Muscle layer of colon (tissue), 2 donors: ENCODE data around the gene APBB3.
"Not testable (repeated sequence)": the region's sequence is repeated elsewhere in the genome, so short reads cannot be mapped to it uniquely, and the experiment has no call there.

Experiments used
- H3K27ac ChIP-seq: one replicate; pipeline ENCODE4 v1.7.0; 2013; ENCODE audit warnings: low read depth, mild to moderate bottlenecking, low read length, moderate library complexity
- H3K27me3 ChIP-seq, 2 donors: one replicate each; pipeline ENCODE4 v1.7.0; 2013; ENCODE audit warnings: low read length in 2 of 2, mild to moderate bottlenecking in 2 of 2; ENCODE audit not compliant: insufficient read depth in 2 of 2, control insufficient read depth in 1 of 2
- H3K36me3 ChIP-seq: one replicate; pipeline ENCODE4 v1.7.0; 2013; ENCODE audit warnings: mild to moderate bottlenecking, low read length; ENCODE audit not compliant: insufficient read depth
- H3K4me1 ChIP-seq: one replicate; pipeline ENCODE4 v1.7.0; 2013; ENCODE audit warnings: mild to moderate bottlenecking, low read length; ENCODE audit not compliant: insufficient read depth
- H3K4me3 ChIP-seq, 2 donors: one replicate each; pipeline ENCODE4 v1.7.0; 2013; ENCODE audit warnings: low read length in 2 of 2, low read depth in 1 of 2, mild to moderate bottlenecking in 1 of 2, moderate library complexity in 1 of 2
- H3K9ac ChIP-seq: one replicate; pipeline ENCODE4 v1.7.0; 2013; ENCODE audit warnings: low read length
- H3K9me3 ChIP-seq: one replicate; pipeline ENCODE4 v1.7.0; 2013; ENCODE audit warnings: mild to moderate bottlenecking, low read length
- donor health status: abdominal sarcoma.
- donor health status: Adenocarcinoma of cecum.

APBB3 gene

GRCh38 chr5:140596321-140596741 is 31.9 kb upstream of the APBB3 start:
- no peak overlapping the region for H3K4me3 ChIP-seq
- H3K27ac ChIP-seq = no peak overlapping the region
- H3K36me3 ChIP-seq = no peaks in the 10 kb centered on the region
- no peaks in the 10 kb centered on the region for H3K27me3 ChIP-seq
- no peaks in the 10 kb centered on the region for H3K4me1 ChIP-seq
- H3K9me3 ChIP-seq = no peaks in the 10 kb centered on the region
- H3K9ac ChIP-seq = no peak overlapping the region

GRCh38 chr5:140595538-140596300 is 31.3 kb upstream of the APBB3 start:
- Histone ChIP-seq H3K4me3 (no peak overlapping the region), H3K4me1 (no peaks in the 10 kb centered on the region), H3K9me3 (no peaks in the 10 kb centered on the region), H3K9ac (no peak overlapping the region), H3K27me3 (no peaks in the 10 kb centered on the region), H3K36me3 (no peaks in the 10 kb centered on the region), H3K27ac (no peak overlapping the region)

- Histone ChIP-seq H3K27ac (no peak overlapping the region), H3K36me3 (no peaks in the 10 kb centered on the region), H3K9ac (no peak overlapping the region), H3K4me3 (no peak overlapping the region), H3K27me3 (no peaks in the 10 kb centered on the region), H3K9me3 (no peaks in the 10 kb centered on the region), H3K4me1 (no peaks in the 10 kb centered on the region)
Observed at GRCh38 chr5:140594169-140594568, 29.8 kb upstream of the APBB3 start.

GRCh38 chr5:140593070-140593469 is 28.7 kb upstream of the APBB3 start:
- H3K36me3 ChIP-seq, H3K9ac ChIP-seq, H3K27me3 ChIP-seq, H3K9me3 ChIP-seq, H3K4me3 ChIP-seq, H3K27ac ChIP-seq, H3K4me1 ChIP-seq: not testable (repeated sequence)

- no peak overlapping the region for H3K27ac ChIP-seq
- H3K9ac ChIP-seq = no peak overlapping the region
- no peaks in the 10 kb centered on the region for H3K4me1 ChIP-seq
- no peak overlapping the region for H3K4me3 ChIP-seq
- no peaks in the 10 kb centered on the region for H3K36me3 ChIP-seq
- H3K9me3 ChIP-seq = no peaks in the 10 kb centered on the region
- H3K27me3 ChIP-seq = no peaks in the 10 kb centered on the region
Observed at GRCh38 chr5:140591747-140592372, 27.5 kb upstream of the APBB3 start.

- Histone ChIP-seq H3K9ac (no peak overlapping the region), H3K4me1 (no peaks in the 10 kb centered on the region), H3K9me3 (no peaks in the 10 kb centered on the region), H3K27me3 (no peaks in the 10 kb centered on the region), H3K27ac (no peak overlapping the region), H3K4me3 (no peak overlapping the region), H3K36me3 (no peaks in the 10 kb centered on the region)
Observed at GRCh38 chr5:140590861-140591260, 26.5 kb upstream of the APBB3 start.

- H3K4me1 ChIP-seq = no peaks in the 10 kb centered on the region
- no peaks in the 10 kb centered on the region for H3K36me3 ChIP-seq
- H3K9ac ChIP-seq = no peak overlapping the region
- H3K4me3 ChIP-seq = no peak overlapping the region
- no peak overlapping the region for H3K27ac ChIP-seq
- no peaks in the 10 kb centered on the region for H3K9me3 ChIP-seq
- H3K27me3 ChIP-seq = no peaks in the 10 kb centered on the region
Observed at GRCh38 chr5:140588311-140589070, 24.1 kb upstream of the APBB3 start.

- H3K4me3 ChIP-seq = no peak overlapping the region
- no peak overlapping the region for H3K9ac ChIP-seq
- no peak overlapping the region for H3K27ac ChIP-seq
- H3K4me1 ChIP-seq = no peaks in the 10 kb centered on the region
- H3K9me3 ChIP-seq = no peaks in the 10 kb centered on the region
- H3K36me3 ChIP-seq = no peaks in the 10 kb centered on the region
- H3K27me3 ChIP-seq = no peaks in the 10 kb centered on the region
Observed at GRCh38 chr5:140587495-140587894, 23.1 kb upstream of the APBB3 start.

- not testable (repeated sequence) for H3K9me3 ChIP-seq, H3K36me3 ChIP-seq, H3K4me3 ChIP-seq, H3K9ac ChIP-seq, H3K27ac ChIP-seq, H3K4me1 ChIP-seq, H3K27me3 ChIP-seq
Observed at GRCh38 chr5:140579188-140579747, 14.9 kb upstream of the APBB3 start.

GRCh38 chr5:140576776-140577201 is 12.4 kb upstream of the APBB3 start:
- H3K27ac ChIP-seq = no peak overlapping the region

GRCh38 chr5:140575309-140575708 is 10.9 kb upstream of the APBB3 start:
- Histone ChIP-seq H3K27ac (no peak overlapping the region), H3K9ac (no peak overlapping the region), H3K4me1 (no peaks in the 10 kb centered on the region), H3K27me3 (no peaks in the 10 kb centered on the region), H3K36me3 (peaks cover 5% of the 10 kb centered on the region), H3K4me3 (no peak overlapping the region), H3K9me3 (no peaks in the 10 kb centered on the region)

More at GRCh38 chr5:140576776-140577201, 12.4 kb upstream of the APBB3 start:
- Histone ChIP-seq H3K9me3 (no peaks in the 10 kb centered on the region), H3K27me3 (no peaks in the 10 kb centered on the region), H3K36me3 (no peaks in the 10 kb centered on the region), H3K4me1 (no peaks in the 10 kb centered on the region), H3K9ac (no peak overlapping the region), H3K4me3 (no peak overlapping the region)
